GM23338 (cell line): Measurements from ENCODE around the gene REV3L. TPM values are rescaled to one million over a fixed set of nuclear protein-coding genes. Genes with fewer than 3 reads are reported as not detected.
A peak's percentile ranks its signal among the peaks of the same experiment; 100 is the strongest.

ENCODE experiments used
- ATAC-seq: fragments of 200-7000 bp; cut with Tn5 transposase; 3 replicates; pipeline ENCODE4 v1.9.1; 2020
- DNase-seq: peaks from one replicate; pipeline ENCODE4 v3.0.0-alpha.2; 2015; ENCODE audit warnings: low spot score
- H2AFZ ChIP-seq: fragments of 200-600 bp; sonication (generic); 2 replicates; pipeline ENCODE4 v1.8.0; 2016; ENCODE audit warnings: antibody characterized with exemption, mild to moderate bottlenecking, moderate library complexity
- H3F3A ChIP-seq: fragments of 200-600 bp; sonication (generic); replicated peaks from 2 replicates; pipeline ENCODE4 v1.8.0; 2017; ENCODE audit warnings: antibody characterized with exemption, mixed run types, low read depth
- H3K27ac ChIP-seq: fragments of 200-600 bp; sonication (generic); 2 replicates; pipeline ENCODE4 v1.6.1; 2016; ENCODE audit warnings: low read depth
- H3K27me3 ChIP-seq: fragments of 200-600 bp; sonication (generic); 2 replicates; pipeline ENCODE4 v1.8.0; 2016; ENCODE audit warnings: mild to moderate bottlenecking, mixed run types, moderate library complexity; ENCODE audit not compliant: insufficient read depth
- H3K36me3 ChIP-seq: fragments of 200-600 bp; sonication (generic); 2 replicates; pipeline ENCODE4 v1.8.0; 2016; ENCODE audit warnings: mild to moderate bottlenecking; ENCODE audit not compliant: insufficient read depth
- H3K4me1 ChIP-seq: fragments of 200-600 bp; sonication (generic); 2 replicates; pipeline ENCODE4 v1.8.0; 2016; ENCODE audit warnings: mild to moderate bottlenecking, moderate library complexity; ENCODE audit not compliant: insufficient read depth
- H3K4me2 ChIP-seq: fragments of 200-600 bp; sonication (generic); 2 replicates; pipeline ENCODE4 v1.7.1; 2017; ENCODE audit warnings: mixed run types
- H3K4me3 ChIP-seq: fragments of 200-600 bp; sonication (generic); 2 replicates; pipeline ENCODE4 v1.6.1; 2016; ENCODE audit warnings: mixed run types
- H3K79me2 ChIP-seq: fragments of 200-600 bp; sonication (generic); replicated peaks from 2 replicates; pipeline ENCODE4 v1.8.0; 2017; ENCODE audit warnings: mild to moderate bottlenecking; ENCODE audit not compliant: insufficient read depth
- H3K9me2 ChIP-seq: fragments of 200-600 bp; sonication (generic); 2 replicates; pipeline ENCODE4 v1.8.0; 2017; ENCODE audit not compliant: insufficient read depth
- H4K20me1 ChIP-seq: fragments of 200-600 bp; sonication (generic); replicated peaks from 2 replicates; pipeline ENCODE4 v1.8.0; 2017; ENCODE audit warnings: mild to moderate bottlenecking; ENCODE audit not compliant: insufficient read depth
- H3K27ac Mint-ChIP-seq: 2 replicates; pipeline ENCODE4 v1.8.0; 2020; ENCODE audit warnings: inconsistent platforms, mild to moderate bottlenecking, moderate library complexity, mixed read lengths
- H3K27me3 Mint-ChIP-seq: 3 replicates; pipeline ENCODE4 v1.8.0; 2022; ENCODE audit warnings: low read depth, mild to moderate bottlenecking, moderate library complexity, mixed read lengths, inconsistent platforms; ENCODE audit not compliant: insufficient read depth, poor library complexity
- H3K36me3 Mint-ChIP-seq: 3 replicates; pipeline ENCODE4 v1.8.0; 2021; ENCODE audit warnings: low read depth, mild to moderate bottlenecking, inconsistent platforms, moderate library complexity, mixed read lengths
- H3K4me1 Mint-ChIP-seq: 3 replicates; pipeline ENCODE4 v1.8.0; 2020; ENCODE audit warnings: mild to moderate bottlenecking, inconsistent platforms, mixed read lengths
- H3K4me3 Mint-ChIP-seq: 3 replicates; pipeline ENCODE4 v1.8.0; 2021; ENCODE audit warnings: moderate library complexity, mild to moderate bottlenecking, inconsistent platforms, mixed read lengths
- H3K9me3 Mint-ChIP-seq: 3 replicates; pipeline ENCODE4 v1.8.0; 2020; ENCODE audit warnings: moderate library complexity, mild to moderate bottlenecking, inconsistent platforms, mixed read lengths
- CREB1 ChIP-seq: fragments of 250-450 bp; sonication (Bioruptor Pico); IDR thresholded peaks from 2 replicates; pipeline ENCODE4 v1.5.0; 2020; ENCODE audit warnings: low read depth, mild to moderate bottlenecking, moderate library complexity
- CTCF ChIP-seq, 2 experiments: fragments of 200-600 bp in 1 of 2; sonication (generic) in 1 of 2; conservative IDR thresholded peaks; 2 replicates each; pipeline versions ENCODE4 v1.5.1 to v1.6.1; 2016 to 2017; ENCODE audit warnings: antibody characterized with exemption in 2 of 2, low read depth in 2 of 2, mild to moderate bottlenecking in 2 of 2, moderate library complexity in 1 of 2
- ETS1 ChIP-seq: IDR thresholded peaks from 2 replicates; pipeline ENCODE4 v1.6.1; 2016; ENCODE audit warnings: antibody characterized with exemption
- EZH2 ChIP-seq: fragments of 200-600 bp; sonication (generic); IDR thresholded peaks from one replicate; pipeline ENCODE4 v1.8.0; 2017; ENCODE audit warnings: antibody characterized with exemption, mild to moderate bottlenecking, low read depth; ENCODE audit not compliant: unreplicated experiment
- EZH2phosphoT487 ChIP-seq: fragments of 200-600 bp; sonication (generic); IDR thresholded peaks from one replicate; pipeline ENCODE4 v1.8.1; 2018; ENCODE audit warnings: antibody characterized with exemption; ENCODE audit not compliant: unreplicated experiment
- JUNB ChIP-seq: IDR thresholded peaks from one replicate; pipeline ENCODE4 v1.6.1; 2016; ENCODE audit warnings: antibody characterized with exemption; ENCODE audit not compliant: unreplicated experiment
- NANOG ChIP-seq: IDR thresholded peaks from 2 replicates; pipeline ENCODE4 v1.6.1; 2016; ENCODE audit warnings: antibody characterized with exemption, borderline replicate concordance
- REST ChIP-seq: IDR thresholded peaks from one replicate; pipeline ENCODE4 v1.6.1; 2018; ENCODE audit warnings: antibody characterized with exemption; ENCODE audit not compliant: unreplicated experiment
- STAT1 ChIP-seq: IDR thresholded peaks from one replicate; pipeline ENCODE4 v1.6.1; 2016; ENCODE audit warnings: antibody characterized with exemption; ENCODE audit not compliant: unreplicated experiment
- ZNF114 ChIP-seq: fragments of 250-450 bp; sonication (Bioruptor Pico); IDR thresholded peaks from 2 replicates; pipeline ENCODE4 v1.5.0; 2020; ENCODE audit warnings: mild to moderate bottlenecking, moderate library complexity
- ZNF331 ChIP-seq: fragments of 250-450 bp; sonication (Bioruptor Pico); IDR thresholded peaks from 2 replicates; pipeline ENCODE4 v1.5.0; 2020; ENCODE audit warnings: low read depth, mild to moderate bottlenecking, moderate library complexity
- polyA plus RNA-seq: library from polyadenylated mRNA; unstranded; fragments of >200 nt; fragmentation: Nextera tagmentation; extraction: Ambion mirVana; gene quantifications from 2 replicates; pipeline ENCODE4 v1.2.1, GENCODE V29; 2016
- total RNA-seq: library from RNA; depleted of rRNA; stranded (reverse); fragments of >200 nt; shearing (Covaris generic); gene quantifications from 2 replicates; pipeline ENCODE4 v1.2.3, GENCODE V29; 2014

The REV3L gene
- total and polyA plus RNA-seq, 2 experiments from 2014 or later, result 8.3 to 13.1 TPM

- Histone ChIP-seq H3K4me2 (no peak overlapping the region), H2AFZ (no peak overlapping the region), H3K4me1 (no peaks in the 10 kb centered on the region), H3F3A (no peaks in the 10 kb centered on the region), H3K4me3 (no peak overlapping the region), H3K9me2 (no peaks in the 10 kb centered on the region), H3K27me3 (no peaks in the 10 kb centered on the region), H3K79me2 (no peaks in the 10 kb centered on the region), H4K20me1 (no peaks in the 10 kb centered on the region; the same call in 1 of the 2 replicates), H3K27ac (no peak overlapping the region), H3K36me3 (peaks cover 5% of the 10 kb centered on the region)
- H3K4me3 Mint-ChIP-seq, result no peak overlapping the region
- peaks cover 5% of the 10 kb centered on the region; the same call in 2 of the 3 replicates for H3K9me3 Mint-ChIP-seq
- H3K36me3 Mint-ChIP-seq, result peaks cover 21% of the 10 kb centered on the region; the same call in 2 of the 3 replicates
- TF ChIP-seq ETS1, result no peak
- DNase-seq (no peak), ATAC-seq (no peak)
- H3K27me3 Mint-ChIP-seq, result peaks cover 2% of the 10 kb centered on the region
- H3K27ac Mint-ChIP-seq, result no peak overlapping the region
- H3K4me1 Mint-ChIP-seq, result no peaks in the 10 kb centered on the region; the same call in 1 of the 3 replicates
These were observed 185.2 kb downstream of the REV3L start for GRCh38 chr6:111297776-111298175.

- Mint-ChIP-seq H3K27me3 (peaks cover 2% of the 10 kb centered on the region), H3K4me1 (peaks cover 7% of the 10 kb centered on the region), H3K4me3 (no peak overlapping the region), H3K9me3 (no peaks in the 10 kb centered on the region), H3K27ac (no peak overlapping the region), H3K36me3 (peaks cover 3% of the 10 kb centered on the region; the same call in 1 of the 3 replicates)
- Histone ChIP-seq H3K36me3 (no peaks in the 10 kb centered on the region), H3K9me2 (no peaks in the 10 kb centered on the region), H3K4me1 (0 out of 2 replicates have a peak, but pooled peaks cover 5% of the 10 kb centered on the region), H3K27me3 (no peaks in the 10 kb centered on the region), H4K20me1 (no peaks in the 10 kb centered on the region; the same call in 1 of the 2 replicates), H3K4me2 (no peak overlapping the region), H3F3A (no peaks in the 10 kb centered on the region), H3K4me3 (no peak overlapping the region), H2AFZ (no peak overlapping the region), H3K79me2 (no peaks in the 10 kb centered on the region), H3K27ac (0 out of 2 replicates have a peak overlapping the region, but pooled peaks have one; percentile 14)
- ATAC-seq (no peak), DNase-seq (no peak)
- TF ChIP-seq ZNF331 (CRISPR knock-in tag) (no peak), STAT1 (no peak), ZNF114 (CRISPR knock-in tag) (no peak), NANOG (no peak), CTCF (conservative IDR thresholded peaks at IDR 0.05; ENCODE audit: low read depth in 2 of 2) (no peak), CREB1 (CRISPR knock-in tag) (no peak), EZH2 (no peak), JUNB (no peak), EZH2phosphoT487 (no peak), REST (no peak)
These were observed 188.5 kb downstream of the REV3L start for GRCh38 chr6:111294374-111294967.
